GM13977 (cell line): ENCODE measurements around the gene SORCS1.

Experiments
- DNase-seq: peaks from one replicate; pipeline ENCODE4 v3.0.0; 2012; ENCODE audit warnings: low spot score
- CTCF ChIP-seq: IDR thresholded peaks from 2 replicates; pipeline ENCODE4 v1.5.1; 2012; ENCODE audit warnings: mild to moderate bottlenecking, control low read depth; ENCODE audit not compliant: insufficient read depth; ENCODE audit errors: extremely low read depth, missing control alignments
- in situ Hi-C: fragments of 300-500 bp; cut with MboI; formaldehyde crosslinking; loops from one replicate; pipeline ENCODE4 v1.12.0; 2022; ENCODE audit warnings: low sequenced_read_pairs, low pct_unique_long_range_greater_than_20kb, mixed read lengths, inconsistent platforms; ENCODE audit not compliant: unreplicated experiment

SORCS1 gene

GRCh38 chr10:107126512-107127065 is 37.9 kb downstream of the SORCS1 start:
- in situ Hi-C loops: no loop called here
- no peak for DNase-seq
- no peak for TF ChIP-seq CTCF

- TF ChIP-seq CTCF: no peak
- in situ Hi-C loops: no loop called here
Observed at GRCh38 chr10:107122703-107123102, 41.8 kb downstream of the SORCS1 start.

GRCh38 chr10:107118866-107119265 is 45.6 kb downstream of the SORCS1 start:
- in situ Hi-C loops: no loop called here
- TF ChIP-seq CTCF: no peak

More at GRCh38 chr10:107122703-107123102, 41.8 kb downstream of the SORCS1 start:
- DNase-seq: no peak

GRCh38 chr10:107104026-107104652 is 60.4 kb downstream of the SORCS1 start:
- no peak for DNase-seq
- no peak for TF ChIP-seq CTCF
- in situ Hi-C loops: no loop called here

More at GRCh38 chr10:107118866-107119265, 45.6 kb downstream of the SORCS1 start:
- no peak for DNase-seq

- in situ Hi-C loops: no loop called here
- no peak for TF ChIP-seq CTCF
- DNase-seq: no peak
Observed at GRCh38 chr10:107103174-107104025, 61.1 kb downstream of the SORCS1 start.

- TF ChIP-seq CTCF: no peak
- in situ Hi-C loops: no loop called here
- DNase-seq: no peak
Observed at GRCh38 chr10:107098326-107098725, 66.2 kb downstream of the SORCS1 start.
